ENCODE results near the gene PAQR5.

DNA sequence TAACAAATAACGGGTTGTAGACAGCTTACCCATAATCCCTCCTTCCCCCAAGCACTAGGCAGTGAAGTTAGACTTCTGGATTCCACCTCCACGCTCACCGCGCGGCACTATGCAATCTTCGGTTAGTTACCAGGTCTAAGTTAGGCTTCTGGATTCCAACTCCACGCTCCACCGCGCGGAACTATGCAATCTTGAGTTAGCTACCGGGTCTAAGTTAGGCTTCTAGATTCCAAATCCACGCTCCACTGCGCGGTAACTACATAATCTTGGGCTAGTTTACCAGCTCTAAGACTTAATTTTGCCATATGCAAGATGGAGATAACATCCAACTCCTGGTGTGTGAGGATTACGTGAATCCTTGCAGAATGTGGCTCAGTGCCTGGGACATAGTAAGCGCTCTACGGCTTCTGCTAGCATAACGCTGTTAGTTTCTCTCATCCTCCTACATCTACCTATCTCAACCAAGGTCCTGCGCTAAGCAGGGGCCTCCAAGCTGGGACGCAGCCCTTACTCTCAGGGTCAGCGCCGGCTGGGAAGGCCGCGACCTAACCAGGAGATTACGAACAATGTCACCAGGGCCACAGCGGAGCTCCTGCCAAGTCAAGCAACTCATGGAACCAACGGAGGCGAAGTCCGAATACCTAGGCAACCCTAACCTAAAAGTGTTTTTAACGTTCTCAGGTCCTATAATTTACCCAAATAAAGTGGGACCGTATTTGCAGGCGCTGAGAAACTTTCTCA, 153.4 kb downstream of the PAQR5 start:
- TF ChIP-seq POLR2A (IDR thresholded peaks at IDR 0.05) (no peak), CTCF (IDR thresholded peaks at IDR 0.05) (no peak)
